22Rv1 (cell line): ENCODE measurements around the gene RND1.

Experiments used
- H3K27ac ChIP-seq: fragments of 450-650 bp; 2 replicates; pipeline ENCODE4 v1.5.1; 2017
- CTCF ChIP-seq: fragments of 450-650 bp; IDR thresholded peaks from 2 replicates; pipeline ENCODE4 v1.5.1; 2017; ENCODE audit warnings: mild to moderate bottlenecking
- ZFX ChIP-seq: fragments of 450-650 bp; IDR thresholded peaks from 2 replicates; pipeline ENCODE4 v1.6.1; 2017; ENCODE audit warnings: antibody characterized with exemption, borderline replicate concordance

Gene RND1

GRCh38 chr12:48813465-48814261, 52.0 kb downstream of the RND1 start:
- no peak overlapping the region for H3K27ac ChIP-seq
- TF ChIP-seq ZFX: no peak
- TF ChIP-seq CTCF: no peak

- no peak for TF ChIP-seq ZFX
- no peak for TF ChIP-seq CTCF
- no peak overlapping the region for H3K27ac ChIP-seq
Measured at GRCh38 chr12:48812389-48812788, 53.3 kb downstream of the RND1 start.

GRCh38 chr12:48811437-48812090, 54.1 kb downstream of the RND1 start:
- TF ChIP-seq ZFX (no peak), CTCF (no peak)
- H3K27ac ChIP-seq: no peak overlapping the region

- TF ChIP-seq ZFX (no peak), CTCF (no peak)
- no peak overlapping the region for H3K27ac ChIP-seq
Measured at GRCh38 chr12:48810903-48811431, 54.7 kb downstream of the RND1 start.

GRCh38 chr12:48807981-48808380, 57.7 kb downstream of the RND1 start:
- TF ChIP-seq ZFX (no peak), CTCF (no peak)
- H3K27ac ChIP-seq: no peak overlapping the region
